HepG2 (cell line): ENCODE measurements around the gene PTCRA. TPM values are rescaled to one million over a fixed set of nuclear protein-coding genes. Genes with fewer than 3 reads are reported as not detected.

Experiments
- AFF4 ChIP-seq: sonication (generic); formaldehyde crosslinking; IDR thresholded peaks from 2 replicates; pipeline ENCODE4 v1.4.0; 2020; ENCODE audit warnings: missing genetic modification reagents
- AKNA ChIP-seq: sonication (generic); formaldehyde crosslinking; IDR thresholded peaks from 2 replicates; pipeline ENCODE4 v1.4.0; 2020; ENCODE audit warnings: missing genetic modification reagents, borderline replicate concordance
- ARID4A ChIP-seq: sonication (generic); formaldehyde crosslinking; IDR thresholded peaks from 2 replicates; pipeline ENCODE4 v1.5.0; 2020; ENCODE audit warnings: mild to moderate bottlenecking, missing genetic modification reagents, borderline replicate concordance
- GPBP1L1 ChIP-seq: sonication (generic); formaldehyde crosslinking; IDR thresholded peaks from 2 replicates; pipeline ENCODE4 v1.5.0; 2020; ENCODE audit warnings: mild to moderate bottlenecking, missing genetic modification reagents
- HOMEZ ChIP-seq: IDR thresholded peaks from 2 replicates; pipeline ENCODE4 v1.6.1; 2016; ENCODE audit warnings: low read depth
- NBN ChIP-seq: fragments of 450-650 bp; conservative IDR thresholded peaks from 2 replicates; pipeline ENCODE4 v1.6.1; 2017
- PHB2 ChIP-seq: fragments of 450-650 bp; IDR thresholded peaks from 2 replicates; pipeline ENCODE4 v1.6.1; 2018; ENCODE audit not compliant: partially characterized antibody
- SCMH1 ChIP-seq: sonication (generic); formaldehyde crosslinking; IDR thresholded peaks from 2 replicates; pipeline ENCODE4 v1.9.0; 2021; ENCODE audit warnings: missing genetic modification reagents, mild to moderate bottlenecking, borderline replicate concordance
- TSC22D2 ChIP-seq: sonication (generic); formaldehyde crosslinking; IDR thresholded peaks from 2 replicates; pipeline ENCODE4 v1.5.1; 2020; ENCODE audit warnings: missing genetic modification reagents, mild to moderate bottlenecking, borderline replicate concordance
- WIZ ChIP-seq: sonication (generic); formaldehyde crosslinking; IDR thresholded peaks from 2 replicates; pipeline ENCODE4 v1.5.1; 2020; ENCODE audit warnings: mild to moderate bottlenecking, missing genetic modification reagents
- ZNF430 ChIP-seq: sonication (generic); formaldehyde crosslinking; IDR thresholded peaks from 2 replicates; pipeline ENCODE4 v1.9.0; 2021; ENCODE audit warnings: mild to moderate bottlenecking, missing genetic modification reagents
- ZNF446 ChIP-seq: sonication (generic); formaldehyde crosslinking; IDR thresholded peaks from 2 replicates; pipeline ENCODE4 v1.5.0; 2020; ENCODE audit warnings: mild to moderate bottlenecking, missing genetic modification reagents
- polyA plus RNA-seq, 8 experiments: library from polyadenylated mRNA; depleted of rRNA in 3 of 8; stranded (reverse) in 7 of 8; unstranded in 1 of 8; fragments of >200 nt; fragmentation: Illumina TruSeq in 4 of 8; extraction: Trizol in 4 of 8; gene quantifications; 2 replicates each; pipeline versions ENCODE4 v1.2.1 to v1.2.3, GENCODE V29; 2011 to 2016; ENCODE audit warnings: low read depth in 4 of 8, missing spikeins in 1 of 8, mixed read lengths in 1 of 8; ENCODE audit not compliant: insufficient read depth in 1 of 8
- total RNA-seq, 5 experiments: library from RNA; depleted of rRNA; stranded (reverse); fragments of >200 nt; fragmentation: Illumina TruSeq; extraction: Trizol; gene quantifications; 2 replicates each; pipeline ENCODE4 v1.2.3, GENCODE V29; 2016; ENCODE audit warnings: low read depth in 1 of 5

The PTCRA gene
- total and polyA plus RNA-seq, 2 of the 13 experiments (the other 11 are each of a cell fraction or from before 2014, with no cell fraction given): not detected

- TF ChIP-seq AFF4 (CRISPR knock-in tag) (no peak; the same call in 1 of the 2 replicates), TSC22D2 (no peak), NBN (no peak), AKNA (CRISPR knock-in tag) (no peak), HOMEZ (CRISPR knock-in tag) (peak; percentile 94), GPBP1L1 (CRISPR knock-in tag) (no peak), PHB2 (no peak), ZNF430 (CRISPR knock-in tag) (peak; percentile 97), WIZ (no peak), SCMH1 (CRISPR knock-in tag) (no peak), ZNF446 (no peak; the same call in 1 of the 2 replicates), ARID4A (CRISPR knock-in tag) (peak; percentile 84)
Measured at GRCh38 chr6:42938987-42939809, 23.3 kb downstream of the PTCRA start (continued).
